DOHH2 (cell line): ENCODE data around the gene SESTD1.

Experiments
- H3F3A ChIP-seq: fragments of 200-600 bp; sonication (generic), shearing (Covaris generic); 2 replicates; pipeline ENCODE4 v1.6.0; 2016; ENCODE audit warnings: antibody characterized with exemption, mild to moderate bottlenecking; ENCODE audit not compliant: control insufficient read depth, insufficient read depth
- H3K27ac ChIP-seq: fragments of 200-600 bp; sonication (generic); 2 replicates; pipeline ENCODE4 v1.5.1; 2014; ENCODE audit warnings: low read depth, mild to moderate bottlenecking, low read length, moderate library complexity
- H3K27me3 ChIP-seq: fragments of 200-600 bp; sonication (generic); 2 replicates; pipeline ENCODE4 v1.6.1; 2014; ENCODE audit warnings: mild to moderate bottlenecking, low read length, mixed read lengths; ENCODE audit not compliant: control insufficient read depth
- H3K36me3 ChIP-seq: fragments of 200-600 bp; sonication (generic); 2 replicates; pipeline ENCODE4 v1.6.1; 2014; ENCODE audit warnings: mild to moderate bottlenecking, low read length, moderate library complexity, mixed read lengths; ENCODE audit not compliant: control insufficient read depth
- H3K4me1 ChIP-seq: fragments of 200-600 bp; sonication (generic); 2 replicates; pipeline ENCODE4 v1.6.1; 2014; ENCODE audit warnings: mild to moderate bottlenecking, low read length, mixed read lengths; ENCODE audit not compliant: control insufficient read depth
- H3K4me2 ChIP-seq: fragments of 200-600 bp; sonication (generic); 2 replicates; pipeline ENCODE4 v1.6.0; 2014; ENCODE audit warnings: mild to moderate bottlenecking, low read length, moderate library complexity
- H3K4me3 ChIP-seq: fragments of 200-600 bp; sonication (generic); 2 replicates; pipeline ENCODE4 v1.5.1; 2014; ENCODE audit warnings: mild to moderate bottlenecking, low read length, mixed read lengths
- H3K79me2 ChIP-seq: fragments of 200-600 bp; sonication (generic); 2 replicates; pipeline ENCODE4 v1.6.1; 2014; ENCODE audit warnings: mild to moderate bottlenecking, low read length, mixed read lengths; ENCODE audit not compliant: control insufficient read depth
- H3K9me2 ChIP-seq: fragments of 200-600 bp; sonication (generic); replicated peaks from 2 replicates; pipeline ENCODE4 v1.6.1; 2014; ENCODE audit warnings: mild to moderate bottlenecking, low read length, mixed read lengths; ENCODE audit not compliant: control insufficient read depth
- H3K9me3 ChIP-seq: fragments of 200-600 bp; sonication (generic); 2 replicates; pipeline ENCODE4 v1.6.1; 2014; ENCODE audit warnings: antibody characterized with exemption, low read length, mixed read lengths; ENCODE audit not compliant: control insufficient read depth, insufficient read depth
- H4K20me1 ChIP-seq: fragments of 200-600 bp; sonication (generic); 2 replicates; pipeline ENCODE4 v1.6.0; 2014; ENCODE audit warnings: low read depth, mild to moderate bottlenecking, antibody characterized with exemption, low read length, moderate library complexity; ENCODE audit not compliant: control insufficient read depth, insufficient read depth
- EZH2phosphoT487 ChIP-seq: fragments of 200-600 bp; sonication (generic); IDR thresholded peaks from 2 replicates; pipeline ENCODE4 v1.6.1; 2017; ENCODE audit warnings: borderline replicate concordance, mild to moderate bottlenecking, antibody characterized with exemption, low read length, moderate library complexity, mixed read lengths
- TF ChIP-seq, protein P1 (sequence below): fragments of 200-600 bp; sonication (generic); IDR thresholded peaks from one replicate; pipeline ENCODE4 v1.5.1; 2014; ENCODE audit warnings: antibody characterized with exemption, mild to moderate bottlenecking, low read depth, low read length; ENCODE audit not compliant: poor library complexity, severe bottlenecking

The SESTD1 gene, protein sequence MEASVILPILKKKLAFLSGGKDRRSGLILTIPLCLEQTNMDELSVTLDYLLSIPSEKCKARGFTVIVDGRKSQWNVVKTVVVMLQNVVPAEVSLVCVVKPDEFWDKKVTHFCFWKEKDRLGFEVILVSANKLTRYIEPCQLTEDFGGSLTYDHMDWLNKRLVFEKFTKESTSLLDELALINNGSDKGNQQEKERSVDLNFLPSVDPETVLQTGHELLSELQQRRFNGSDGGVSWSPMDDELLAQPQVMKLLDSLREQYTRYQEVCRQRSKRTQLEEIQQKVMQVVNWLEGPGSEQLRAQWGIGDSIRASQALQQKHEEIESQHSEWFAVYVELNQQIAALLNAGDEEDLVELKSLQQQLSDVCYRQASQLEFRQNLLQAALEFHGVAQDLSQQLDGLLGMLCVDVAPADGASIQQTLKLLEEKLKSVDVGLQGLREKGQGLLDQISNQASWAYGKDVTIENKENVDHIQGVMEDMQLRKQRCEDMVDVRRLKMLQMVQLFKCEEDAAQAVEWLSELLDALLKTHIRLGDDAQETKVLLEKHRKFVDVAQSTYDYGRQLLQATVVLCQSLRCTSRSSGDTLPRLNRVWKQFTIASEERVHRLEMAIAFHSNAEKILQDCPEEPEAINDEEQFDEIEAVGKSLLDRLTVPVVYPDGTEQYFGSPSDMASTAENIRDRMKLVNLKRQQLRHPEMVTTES

DNA sequence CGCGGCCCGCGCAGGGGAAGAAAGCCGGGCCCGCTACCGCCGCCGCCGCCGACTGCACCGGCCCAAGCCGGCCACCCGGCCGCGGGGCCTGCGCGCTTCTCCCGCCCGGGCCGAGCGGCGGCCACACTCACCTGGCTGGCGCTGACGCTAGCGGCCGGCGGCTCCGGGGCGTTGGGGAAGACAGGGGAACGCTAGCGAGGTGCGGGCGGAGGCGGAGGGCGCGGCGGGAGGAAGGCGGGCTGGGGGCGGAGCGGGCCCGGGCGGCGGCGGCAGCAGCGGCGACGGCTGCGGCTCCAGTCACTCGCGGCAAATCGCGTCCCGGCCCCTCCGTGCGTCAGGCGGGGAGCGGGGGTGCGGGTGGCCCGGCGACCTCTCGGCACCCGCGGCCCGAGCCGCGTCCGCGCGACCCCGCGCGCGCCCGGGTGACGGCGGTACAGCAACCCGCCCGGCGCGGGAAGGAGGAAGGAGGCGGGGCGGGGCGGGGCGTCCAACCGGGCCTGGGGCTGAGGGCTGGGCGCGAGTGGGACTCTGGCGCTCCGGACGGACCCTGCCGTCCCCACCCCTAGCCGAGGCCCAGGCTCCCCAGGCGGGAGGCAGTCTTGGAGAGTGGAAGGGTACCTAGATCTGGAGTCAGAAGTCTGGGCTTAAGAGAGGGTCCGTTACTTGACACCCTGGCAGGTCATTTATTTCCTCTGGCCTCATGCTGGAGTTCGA lies at the start of gene SESTD1:
SESTD1 (minus strand) TSS at position 465 of the 714 bp plus-strand sequence. CDS start 72,991 bp downstream, outside the sequence.
- peaks cover 7% of the 10 kb centered on the region for H3F3A ChIP-seq
- H3K4me2 ChIP-seq, result peak within 1 kb of the TSS; percentile 95
- H3K4me1 ChIP-seq, result peaks cover 17% of the 10 kb centered on the region
- no peaks in the 10 kb centered on the region for H4K20me1 ChIP-seq
- H3K9me2 ChIP-seq, result no peaks in the 10 kb centered on the region
- peak within 1 kb of the TSS; percentile 90 for H3K4me3 ChIP-seq
- peaks cover 10% of the 10 kb centered on the region for H3K9me3 ChIP-seq
- peaks cover 5% of the 10 kb centered on the region; the same call in 1 of the 2 replicates for H3K36me3 ChIP-seq
- no peak within 1 kb of the TSS for H3K27ac ChIP-seq
- H3K79me2 ChIP-seq, result peaks cover 35% of the 10 kb centered on the region
- no peak for TF ChIP-seq EZH2phosphoT487
- TF ChIP-seq, protein P1, sequence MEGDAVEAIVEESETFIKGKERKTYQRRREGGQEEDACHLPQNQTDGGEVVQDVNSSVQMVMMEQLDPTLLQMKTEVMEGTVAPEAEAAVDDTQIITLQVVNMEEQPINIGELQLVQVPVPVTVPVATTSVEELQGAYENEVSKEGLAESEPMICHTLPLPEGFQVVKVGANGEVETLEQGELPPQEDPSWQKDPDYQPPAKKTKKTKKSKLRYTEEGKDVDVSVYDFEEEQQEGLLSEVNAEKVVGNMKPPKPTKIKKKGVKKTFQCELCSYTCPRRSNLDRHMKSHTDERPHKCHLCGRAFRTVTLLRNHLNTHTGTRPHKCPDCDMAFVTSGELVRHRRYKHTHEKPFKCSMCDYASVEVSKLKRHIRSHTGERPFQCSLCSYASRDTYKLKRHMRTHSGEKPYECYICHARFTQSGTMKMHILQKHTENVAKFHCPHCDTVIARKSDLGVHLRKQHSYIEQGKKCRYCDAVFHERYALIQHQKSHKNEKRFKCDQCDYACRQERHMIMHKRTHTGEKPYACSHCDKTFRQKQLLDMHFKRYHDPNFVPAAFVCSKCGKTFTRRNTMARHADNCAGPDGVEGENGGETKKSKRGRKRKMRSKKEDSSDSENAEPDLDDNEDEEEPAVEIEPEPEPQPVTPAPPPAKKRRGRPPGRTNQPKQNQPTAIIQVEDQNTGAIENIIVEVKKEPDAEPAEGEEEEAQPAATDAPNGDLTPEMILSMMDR, result no peak
- peaks cover 7% of the 10 kb centered on the region for H3K27me3 ChIP-seq

DNA sequence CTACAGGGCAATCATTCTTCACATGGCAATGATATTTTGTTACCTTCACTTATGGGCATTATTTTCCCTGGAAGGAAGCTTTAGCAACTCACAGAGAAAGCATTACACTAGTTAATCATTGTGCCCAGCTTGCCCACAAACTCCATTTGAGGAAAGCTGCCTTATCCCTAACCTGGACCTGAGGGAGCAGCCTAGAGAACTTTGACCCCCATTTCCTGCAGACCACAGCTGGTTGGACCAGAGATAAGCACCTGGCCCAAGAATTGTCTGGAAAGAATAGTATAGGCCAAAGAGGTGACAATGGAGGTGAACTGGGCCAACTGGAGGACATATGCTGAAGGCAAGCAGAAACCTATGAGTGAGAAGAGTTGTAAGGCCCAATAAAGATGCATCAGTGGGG lies 48.4 kb upstream of the SESTD1 start:
- H3K27ac ChIP-seq, result no peak overlapping the region

DNA sequence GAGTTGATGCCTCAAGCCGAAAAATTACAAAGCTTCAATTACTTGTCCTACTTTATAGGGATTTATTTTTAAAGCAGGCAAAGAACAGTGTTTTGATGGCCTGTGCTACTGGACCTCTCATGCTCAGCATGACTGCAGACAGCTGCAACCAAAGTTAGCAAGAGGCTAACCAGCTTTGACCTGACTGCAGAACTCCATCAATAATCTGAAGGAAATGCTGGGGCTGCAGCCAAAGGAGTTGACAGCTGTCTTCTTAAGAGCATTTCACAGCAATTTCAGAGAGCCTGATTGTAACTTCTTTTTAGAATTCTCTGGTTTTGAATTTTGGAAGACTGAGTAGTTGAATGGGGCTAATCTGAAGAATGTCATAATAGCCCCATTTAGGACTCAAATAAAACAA lies 46.5 kb upstream of the SESTD1 start:
- Histone ChIP-seq H3K4me2 (no peak overlapping the region), H3K27me3 (no peaks in the 10 kb centered on the region), H3K36me3 (no peaks in the 10 kb centered on the region), H3K4me3 (no peak overlapping the region), H3K4me1 (no peaks in the 10 kb centered on the region), H3K9me2 (no peaks in the 10 kb centered on the region), H3K27ac (no peak overlapping the region), H3K79me2 (no peaks in the 10 kb centered on the region), H4K20me1 (no peaks in the 10 kb centered on the region), H3F3A (no peaks in the 10 kb centered on the region), H3K9me3 (no peaks in the 10 kb centered on the region)
- TF ChIP-seq EZH2phosphoT487, result no peak
- TF ChIP-seq, protein P1, result no peak

More for the DNA sequence above, 48.4 kb upstream of the SESTD1 start:
- Histone ChIP-seq H3K9me2 (no peaks in the 10 kb centered on the region), H3K4me3 (no peak overlapping the region), H3K4me1 (no peaks in the 10 kb centered on the region), H3K4me2 (no peak overlapping the region), H3K9me3 (no peaks in the 10 kb centered on the region), H3K79me2 (no peaks in the 10 kb centered on the region), H3F3A (no peaks in the 10 kb centered on the region), H3K27me3 (no peaks in the 10 kb centered on the region), H3K36me3 (no peaks in the 10 kb centered on the region), H4K20me1 (no peaks in the 10 kb centered on the region)
- TF ChIP-seq, protein P1, result no peak
- no peak for TF ChIP-seq EZH2phosphoT487
